HepG2 (cell line): ENCODE results near the gene ETFB. TPM values are rescaled to one million over a fixed set of nuclear protein-coding genes. Genes with fewer than 3 reads are reported as not detected.

Experiments
- AFF4 ChIP-seq: sonication (generic); formaldehyde crosslinking; IDR thresholded peaks from 2 replicates; pipeline ENCODE4 v1.4.0; 2020; ENCODE audit warnings: missing genetic modification reagents
- ARID4A ChIP-seq: sonication (generic); formaldehyde crosslinking; IDR thresholded peaks from 2 replicates; pipeline ENCODE4 v1.5.0; 2020; ENCODE audit warnings: mild to moderate bottlenecking, missing genetic modification reagents, borderline replicate concordance
- FOXC1 ChIP-seq: sonication (generic); formaldehyde crosslinking; IDR thresholded peaks from 2 replicates; pipeline ENCODE4 v1.8.0; 2022; ENCODE audit warnings: mild to moderate bottlenecking, missing genetic modification reagents, borderline replicate concordance
- HNF4G ChIP-seq, 2 experiments: sonication (generic) in 1 of 2; formaldehyde crosslinking in 1 of 2; IDR thresholded peaks; 2 replicates each; pipeline versions ENCODE4 v1.4.0 to v1.6.1; 2011 to 2020; ENCODE audit warnings: borderline replicate concordance in 2 of 2, low read depth in 2 of 2, mild to moderate bottlenecking in 2 of 2, low read length in 1 of 2, missing genetic modification reagents in 1 of 2, moderate library complexity in 1 of 2
- HOXD1 ChIP-seq: sonication (generic); formaldehyde crosslinking; IDR thresholded peaks from 2 replicates; pipeline ENCODE4 v1.5.0; 2020; ENCODE audit warnings: missing genetic modification reagents
- MTA1 ChIP-seq: sonication (generic); formaldehyde crosslinking; IDR thresholded peaks from 2 replicates; pipeline ENCODE4 v1.4.0; 2020; ENCODE audit warnings: missing genetic modification reagents, mild to moderate bottlenecking, borderline replicate concordance
- POGK ChIP-seq: sonication (generic); formaldehyde crosslinking; conservative IDR thresholded peaks from 2 replicates; pipeline ENCODE4 v1.8.0; 2022; ENCODE audit warnings: mild to moderate bottlenecking, moderate library complexity, missing genetic modification reagents
- ZFP91 ChIP-seq: sonication (generic); formaldehyde crosslinking; IDR thresholded peaks from 2 replicates; pipeline ENCODE4 v1.9.0; 2022; ENCODE audit warnings: missing genetic modification reagents, mild to moderate bottlenecking, borderline replicate concordance
- ZNF274 ChIP-seq: sonication (generic); formaldehyde crosslinking; IDR thresholded peaks from 2 replicates; pipeline ENCODE4 v1.5.1; 2020; ENCODE audit warnings: mild to moderate bottlenecking, missing genetic modification reagents
- ZNF83 ChIP-seq: sonication (generic); formaldehyde crosslinking; IDR thresholded peaks from 2 replicates; pipeline ENCODE4 v1.4.0; 2020; ENCODE audit warnings: missing genetic modification reagents, mild to moderate bottlenecking, borderline replicate concordance
- ZNF841 ChIP-seq: sonication (generic); formaldehyde crosslinking; IDR thresholded peaks from 2 replicates; pipeline ENCODE4 v1.8.1; 2023; ENCODE audit warnings: missing genetic modification reagents, borderline replicate concordance
- ZNF879 ChIP-seq: sonication (generic); formaldehyde crosslinking; IDR thresholded peaks from 2 replicates; pipeline ENCODE4 v1.8.1; 2023; ENCODE audit warnings: missing genetic modification reagents
- ZSCAN21 ChIP-seq: sonication (generic); formaldehyde crosslinking; IDR thresholded peaks from 2 replicates; pipeline ENCODE4 v1.8.0; 2022; ENCODE audit warnings: mild to moderate bottlenecking, missing genetic modification reagents, moderate library complexity, borderline replicate concordance
- ZSCAN22 ChIP-seq: sonication (generic); formaldehyde crosslinking; IDR thresholded peaks from 2 replicates; pipeline ENCODE4 v1.4.0; 2020; ENCODE audit warnings: mild to moderate bottlenecking, missing genetic modification reagents
- polyA plus RNA-seq, 8 experiments: library from polyadenylated mRNA; depleted of rRNA in 3 of 8; stranded (reverse) in 7 of 8; unstranded in 1 of 8; fragments of >200 nt; fragmentation: Illumina TruSeq in 4 of 8; extraction: Trizol in 4 of 8; gene quantifications; 2 replicates each; pipeline versions ENCODE4 v1.2.1 to v1.2.3, GENCODE V29; 2011 to 2016; ENCODE audit warnings: low read depth in 4 of 8, missing spikeins in 1 of 8, mixed read lengths in 1 of 8; ENCODE audit not compliant: insufficient read depth in 1 of 8
- total RNA-seq, 5 experiments: library from RNA; depleted of rRNA; stranded (reverse); fragments of >200 nt; fragmentation: Illumina TruSeq; extraction: Trizol; gene quantifications; 2 replicates each; pipeline ENCODE4 v1.2.3, GENCODE V29; 2016; ENCODE audit warnings: low read depth in 1 of 5

Gene ETFB
- total and polyA plus RNA-seq, 2 of the 13 experiments (the other 11 are each of a cell fraction or from before 2014, with no cell fraction given) = 678 to 1,314 TPM

GRCh38 chr19:51365211-51365964, 800 bp downstream of the ETFB start (continued):
- TF ChIP-seq POGK (CRISPR knock-in tag) = peak; percentile 64; the same call in 1 of the 2 replicates
- peak; percentile 27; the same call in 1 of the 2 replicates for TF ChIP-seq ZNF274
- peak; percentile 61; the same call in 1 of the 2 replicates for TF ChIP-seq ZSCAN21 (CRISPR knock-in tag)
- TF ChIP-seq AFF4 = peak; percentile 94
- peak; percentile 88 for TF ChIP-seq HNF4G (IDR thresholded peaks at IDR 0.05; ENCODE audit: borderline replicate concordance, low read depth, low read length)
- TF ChIP-seq HNF4G (CRISPR knock-in tag; IDR thresholded peaks at IDR 0.05; ENCODE audit: borderline replicate concordance, low read depth) = peak; percentile 51; the same call in 1 of the 2 replicates
- TF ChIP-seq ZSCAN22 (CRISPR knock-in tag) = peak; percentile 75
- peak; percentile 29; the same call in 1 of the 2 replicates for TF ChIP-seq ARID4A (CRISPR knock-in tag)
- peak; percentile 45; the same call in 1 of the 2 replicates for TF ChIP-seq MTA1 (CRISPR knock-in tag)
- TF ChIP-seq ZNF879 = no peak; the same call in 1 of the 2 replicates
- peak; percentile 26; the same call in 1 of the 2 replicates for TF ChIP-seq ZFP91 (CRISPR knock-in tag)
- TF ChIP-seq ZNF83 (CRISPR knock-in tag) = no peak
- TF ChIP-seq HOXD1 (CRISPR knock-in tag) = no peak
- no peak for TF ChIP-seq ZNF841 (CRISPR knock-in tag)
- peak; percentile 41; the same call in 1 of the 2 replicates for TF ChIP-seq FOXC1 (CRISPR knock-in tag)
